GM21423 (cell line): ENCODE measurements around the gene PKHD1.
"Not testable (repeated sequence)": the region's sequence is repeated elsewhere in the genome, so short reads cannot be mapped to it uniquely, and the experiment has no call there.

ENCODE experiments used
- ATAC-seq: cut with Tn5 transposase; IDR thresholded peaks from one replicate; pipeline ENCODE4 v1.9.1; 2021; ENCODE audit warnings: mild to moderate bottlenecking, moderate library complexity; ENCODE audit not compliant: unreplicated experiment

PKHD1 gene

GRCh38 chr6:51995214-51995755 lies 92.1 kb downstream of the PKHD1 start:
- ATAC-seq, result no peak

DNA sequence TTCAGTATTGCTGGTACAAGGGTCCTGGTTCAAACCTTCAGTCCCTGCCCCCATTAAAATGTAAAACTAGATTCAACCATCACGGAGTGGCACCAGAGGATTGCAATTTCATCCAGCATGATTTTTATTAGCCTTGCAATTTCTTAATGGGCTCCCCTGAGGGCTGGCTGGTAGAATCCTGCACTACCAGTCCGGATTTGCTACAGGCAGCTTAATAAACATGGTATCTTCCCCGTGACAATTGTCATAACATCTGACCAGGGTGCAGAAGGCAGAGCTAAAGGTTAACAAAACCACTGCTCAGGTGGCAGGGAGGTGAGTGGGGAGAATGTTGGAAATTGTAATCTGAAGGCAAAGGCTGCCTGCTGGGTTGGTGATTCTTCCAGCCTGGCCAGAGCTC lies 94.5 kb downstream of the PKHD1 start:
- ATAC-seq, result no peak

DNA sequence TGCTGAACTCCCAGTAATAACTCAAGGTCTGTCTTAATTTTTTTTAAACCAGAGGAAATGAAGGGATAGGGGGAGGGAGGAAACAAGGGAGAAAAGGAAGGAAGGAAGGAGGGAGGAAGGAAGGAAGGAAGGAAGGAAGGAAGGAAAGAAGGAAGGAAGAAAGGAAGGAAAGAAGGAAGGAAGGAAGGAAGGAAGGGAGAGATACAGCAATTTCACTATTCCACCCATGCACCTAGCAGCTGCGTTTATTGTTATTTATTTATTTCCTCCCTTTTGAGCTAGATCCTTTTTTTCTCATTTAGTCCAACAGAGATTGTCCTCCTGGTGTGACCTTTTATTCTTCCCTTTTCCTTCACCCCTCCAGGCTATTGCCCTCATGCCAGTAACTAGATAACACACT lies 97.6 kb downstream of the PKHD1 start:
- ATAC-seq, result no peak

DNA sequence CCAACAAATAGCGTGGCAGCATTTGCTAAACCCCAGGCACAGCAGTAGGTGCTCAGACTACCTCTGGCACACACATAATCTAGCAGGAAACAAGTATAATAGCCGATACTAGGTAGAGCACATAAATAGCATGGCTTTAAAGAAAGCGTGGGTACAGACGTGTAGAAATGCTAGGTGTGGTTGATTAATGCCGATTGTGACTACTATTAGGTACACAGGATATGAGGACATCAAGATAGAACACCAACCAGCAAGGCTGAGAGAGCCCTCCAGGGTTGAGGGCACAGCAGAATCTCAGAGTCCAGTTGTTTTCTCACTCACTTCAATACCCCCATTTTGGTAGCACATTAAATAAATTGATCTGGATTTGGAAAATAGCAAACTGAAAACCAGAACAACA lies 100.5 kb downstream of the PKHD1 start:
- ATAC-seq, result no peak

- ATAC-seq, result no peak
These were observed 103.8 kb downstream of the PKHD1 start for GRCh38 chr6:51983564-51983963.

DNA sequence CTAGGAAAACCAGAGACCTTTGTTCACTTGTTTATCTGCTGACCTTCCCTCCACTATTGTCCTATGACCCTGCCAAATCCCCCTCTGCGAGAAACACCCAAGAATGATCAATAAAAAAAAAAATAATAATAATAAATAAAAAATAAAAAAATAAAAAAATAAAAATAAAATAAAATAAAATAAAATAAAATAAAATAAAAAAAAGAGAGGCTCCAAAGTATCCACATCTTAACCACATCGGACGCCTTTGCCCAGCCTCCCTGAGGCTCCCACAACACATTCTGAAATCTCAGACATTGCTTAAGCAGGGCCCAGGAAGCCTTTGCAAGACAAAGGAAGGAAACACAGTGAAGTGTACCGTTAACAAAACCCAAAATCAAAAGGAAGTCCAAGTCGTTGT lies 104.7 kb downstream of the PKHD1 start:
- not testable (repeated sequence) for ATAC-seq

- no peak for ATAC-seq
These were observed 111.0 kb downstream of the PKHD1 start for GRCh38 chr6:51976374-51976773.

DNA sequence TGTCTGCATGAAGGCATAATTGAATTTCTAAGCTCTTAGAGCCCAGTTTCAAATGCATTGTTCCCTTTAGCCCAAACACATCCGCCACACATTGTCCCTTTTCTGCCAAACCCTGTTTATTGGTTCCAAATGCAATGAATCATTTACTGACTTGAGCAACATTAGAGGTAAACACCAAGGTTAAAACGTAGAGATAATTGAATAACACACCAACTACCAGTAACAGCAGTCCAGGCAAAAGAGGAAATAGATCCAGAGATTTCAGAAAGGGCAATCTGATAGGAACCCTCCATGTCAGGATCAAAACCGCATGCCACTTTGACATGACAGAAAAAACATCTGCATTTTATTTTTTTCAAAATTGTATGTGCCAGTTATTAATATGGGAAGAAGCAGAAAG lies 114.8 kb downstream of the PKHD1 start:
- no peak for ATAC-seq

DNA sequence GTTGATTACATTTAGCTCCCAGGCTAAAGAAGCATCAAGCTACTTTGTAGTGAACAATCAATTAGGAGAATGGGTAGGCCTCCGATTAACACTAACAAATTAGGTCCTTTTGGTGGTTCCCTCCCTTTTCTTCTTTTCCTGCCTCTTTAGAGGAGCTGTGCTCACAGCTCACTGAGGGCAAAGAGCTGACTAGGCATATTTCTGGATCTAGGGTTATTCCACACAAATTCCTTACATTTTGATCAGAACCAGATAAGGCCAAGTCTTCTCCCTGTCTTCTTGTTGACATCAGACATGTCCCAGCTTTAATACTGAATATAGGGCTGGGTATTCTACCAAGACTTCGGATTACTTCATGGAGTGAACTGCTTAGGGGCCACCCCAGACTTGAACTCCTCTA lies 119.1 kb downstream of the PKHD1 start:
- ATAC-seq, result no peak

DNA sequence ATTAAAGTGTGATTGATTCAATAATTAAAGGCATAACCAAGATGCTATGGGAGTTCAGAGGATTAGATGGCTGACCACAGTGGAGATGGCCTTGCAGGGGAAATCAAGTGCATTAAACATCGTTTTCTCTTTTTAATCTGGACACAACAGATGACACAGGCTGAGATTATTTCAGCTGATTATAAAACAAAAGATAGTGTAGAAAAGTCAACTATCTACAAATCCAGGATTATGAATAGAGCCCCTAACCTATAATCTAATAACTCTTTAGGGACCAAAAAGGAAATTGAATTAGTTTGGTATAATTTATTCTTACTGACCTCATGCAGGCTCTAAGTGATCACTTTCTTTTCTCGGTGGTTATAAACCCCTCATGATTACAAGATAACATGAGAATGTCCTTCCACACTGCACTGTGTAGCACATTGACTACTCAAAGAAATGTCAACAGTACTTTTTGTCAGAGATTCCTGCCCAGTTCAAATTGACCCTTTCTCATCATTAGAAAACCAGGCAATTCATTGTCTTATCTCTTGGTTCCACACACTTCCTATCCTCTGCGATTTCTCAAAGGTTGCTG lies 122.1 kb downstream of the PKHD1 start:
- no peak for ATAC-seq

GRCh38 chr6:51963980-51964379 lies 123.4 kb downstream of the PKHD1 start:
- ATAC-seq, result no peak

GRCh38 chr6:51962354-51962753 lies 125.1 kb downstream of the PKHD1 start:
- no peak for ATAC-seq

DNA sequence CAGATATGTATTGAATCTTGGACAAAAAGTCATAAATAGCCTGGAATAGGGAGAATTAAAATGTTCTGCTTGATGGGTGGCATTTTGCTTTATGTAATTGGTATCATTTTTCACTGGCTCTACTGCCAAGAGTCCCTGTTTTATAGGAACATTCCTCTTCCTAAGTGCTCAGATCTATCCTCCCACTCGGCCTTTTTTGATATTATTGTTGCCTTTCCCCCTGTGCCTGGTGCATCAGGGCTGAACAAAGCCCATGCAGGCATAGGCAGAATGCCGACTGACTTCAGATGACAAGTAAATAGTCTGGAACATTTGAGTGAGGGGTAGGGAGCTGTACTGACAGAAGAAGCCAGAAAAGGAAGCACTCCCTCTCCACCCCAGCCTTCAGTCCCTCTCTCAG lies 127.0 kb downstream of the PKHD1 start:
- no peak for ATAC-seq

DNA sequence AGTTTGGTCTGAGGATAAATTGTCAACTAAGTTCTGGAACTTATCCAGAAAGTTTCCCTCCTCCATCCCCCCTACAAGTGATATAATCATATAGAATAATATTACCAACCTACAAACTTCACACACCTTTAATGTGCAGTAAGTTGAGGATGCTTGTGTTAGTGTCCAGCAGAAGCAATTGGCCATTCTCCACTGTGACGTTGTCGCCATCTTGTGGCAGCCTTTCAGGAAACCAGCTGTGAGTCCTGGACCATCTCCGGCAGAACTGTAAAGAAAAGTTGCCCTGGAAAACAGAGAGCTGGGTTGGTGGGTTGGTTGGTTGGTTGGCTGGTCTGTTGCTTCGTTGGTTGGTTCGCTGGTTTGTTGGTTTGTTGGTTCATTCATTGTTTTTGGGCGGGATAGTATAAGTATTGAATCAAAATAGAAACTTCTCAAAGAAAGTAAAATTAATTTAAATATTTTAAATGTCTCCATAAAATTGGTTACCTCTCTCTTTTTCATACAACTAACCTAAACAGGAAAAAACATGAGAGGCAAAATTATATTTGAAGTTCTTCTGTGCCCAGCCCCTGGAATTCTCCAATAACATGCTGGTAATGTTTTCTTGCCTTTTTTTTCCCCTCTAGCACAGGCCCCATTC lies 127.5 kb downstream of the PKHD1 start:
- peak; percentile 68 for ATAC-seq

GRCh38 chr6:51954681-51955080 lies 132.7 kb downstream of the PKHD1 start:
- ATAC-seq, result no peak

- ATAC-seq, result no peak
These were observed 134.2 kb downstream of the PKHD1 start for GRCh38 chr6:51953246-51953645.

DNA sequence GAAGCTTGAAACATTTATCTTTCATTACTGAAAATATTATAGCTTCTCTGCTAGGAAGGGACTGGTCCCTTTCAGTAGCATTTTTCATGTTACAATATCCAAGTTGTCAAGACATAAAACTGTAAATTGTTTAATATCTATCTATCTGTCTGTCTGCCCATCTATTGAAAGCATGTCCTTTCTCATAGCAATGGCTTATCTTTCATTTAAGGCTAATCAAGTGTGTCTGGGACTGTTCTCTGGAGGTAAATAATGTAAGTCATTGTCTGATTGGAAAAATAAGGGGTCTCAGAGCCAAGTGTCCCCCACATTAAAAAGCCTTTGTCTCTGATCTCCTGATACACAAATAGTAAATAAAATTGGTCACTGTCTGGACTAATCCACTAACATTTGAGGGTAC lies 135.5 kb downstream of the PKHD1 start:
- no peak for ATAC-seq

- ATAC-seq, result no peak
These were observed 137.9 kb downstream of the PKHD1 start for GRCh38 chr6:51949526-51949925.

DNA sequence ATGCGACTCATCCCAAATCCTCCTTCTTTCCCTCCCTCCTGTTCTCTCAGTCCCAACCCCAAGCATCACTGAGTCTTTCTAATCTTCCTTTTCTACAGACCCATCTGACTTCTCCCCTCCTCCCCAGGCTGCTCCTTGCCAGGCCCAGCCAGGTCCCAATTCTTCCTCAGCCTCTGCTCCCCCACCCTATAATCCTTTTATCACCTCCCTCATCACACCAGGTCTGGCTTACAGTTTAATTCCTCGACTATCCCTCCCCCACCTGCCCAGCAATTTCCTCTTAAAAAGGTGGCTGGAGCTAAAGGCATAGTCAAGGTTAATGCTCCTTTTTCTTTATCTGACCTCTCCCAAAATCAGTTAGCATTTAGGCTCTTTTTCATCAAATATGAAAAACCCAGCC lies 147.7 kb downstream of the PKHD1 start:
- ATAC-seq, result not testable (repeated sequence)

- ATAC-seq, result no peak
These were observed 150.7 kb downstream of the PKHD1 start for GRCh38 chr6:51936531-51937290.

- ATAC-seq, result peak; percentile 56
These were observed 153.3 kb downstream of the PKHD1 start for GRCh38 chr6:51934098-51934497.

- no peak for ATAC-seq
These were observed 154.5 kb downstream of the PKHD1 start for GRCh38 chr6:51932956-51933355.
